ENCODE results near the gene PHLDA2. TPM values are rescaled to one million over a fixed set of nuclear protein-coding genes. Genes with fewer than 3 reads are reported as not detected.

Gene PHLDA2
- total and polyA plus RNA-seq, 2 experiments from 2014 or later: 11.7 to 66.0 TPM

DNA sequence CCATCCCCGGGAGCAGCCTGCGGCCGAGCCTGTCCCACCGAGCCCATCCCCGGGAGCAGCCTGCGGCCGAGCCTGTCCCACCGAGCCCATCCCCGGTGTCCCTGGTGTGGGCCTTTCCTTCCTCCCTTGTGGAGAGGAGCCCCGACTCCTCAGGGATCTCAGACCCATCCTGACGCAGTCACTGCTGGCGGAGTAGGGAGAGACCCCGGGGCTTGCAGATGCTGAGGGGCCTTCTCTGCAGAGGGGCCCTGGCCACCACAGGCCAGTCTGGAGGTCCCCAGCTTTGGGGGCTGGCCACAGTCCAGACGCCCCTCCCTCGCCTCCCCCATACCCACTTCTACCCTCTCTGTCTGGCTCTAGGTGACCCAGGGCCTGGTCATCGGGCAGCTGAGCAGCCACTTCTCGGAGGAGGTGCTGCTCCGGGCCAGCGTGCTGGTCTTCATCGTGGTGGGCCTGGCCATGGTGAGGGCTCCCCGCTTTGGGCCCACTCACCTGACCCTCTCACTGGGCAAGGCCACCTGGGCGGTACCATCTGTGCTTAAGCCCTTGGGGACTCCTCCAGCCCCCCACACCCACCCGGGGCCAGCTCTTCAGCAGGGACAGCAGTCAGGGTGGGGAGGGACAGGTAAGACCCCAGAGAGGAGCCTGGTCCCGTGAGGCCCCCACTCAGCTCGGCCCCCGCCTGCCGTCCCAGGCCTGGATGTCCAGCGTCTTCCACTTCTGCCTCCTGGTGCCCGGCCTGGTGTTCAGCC is 7.3 kb downstream of the PHLDA2 start:
- H3K4me1 ChIP-seq (ENCODE audit: insufficient read depth): no peaks in the 10 kb centered on the region
- H3K4me2 ChIP-seq (ENCODE audit: unreplicated experiment): no peak overlapping the region
- no peaks in the 10 kb centered on the region for H3K9me3 ChIP-seq (ENCODE audit: low read depth)
- no peak overlapping the region for H2AFZ ChIP-seq
- WGBS, 2 experiments (ENCODE audit: low coverage in 1 of 2, low lambda C conversion rate in 2 of 2, missing lambda C conversion rate in 2 of 2): 84 to 85% methylated on average over 22 to 25 of the region's 29 CpGs
- no peaks in the 10 kb centered on the region for H3K36me3 ChIP-seq (ENCODE audit: low read depth)
- no peaks in the 10 kb centered on the region for H4K20me1 ChIP-seq (ENCODE audit: insufficient read depth)
- no peak for DNase-seq
- H3K27ac ChIP-seq: no peak overlapping the region
- in situ Hi-C loops (cut with MboI): no loop called here
- no peaks in the 10 kb centered on the region for H3K27me3 ChIP-seq (replicated peaks; ENCODE audit: insufficient read depth)
- no peak overlapping the region for H3K4me3 ChIP-seq
- no peaks in the 10 kb centered on the region for H3K79me2 ChIP-seq (ENCODE audit: insufficient read depth)
- no peaks in the 10 kb centered on the region for H3F3A ChIP-seq (ENCODE audit: insufficient read depth)
- H3K9ac ChIP-seq: no peak overlapping the region
- no peak for TF ChIP-seq EZH2phosphoT487 (IDR thresholded peaks at IDR 0.05; ENCODE audit: insufficient read depth, low read depth)
- TF ChIP-seq EZH2 (IDR thresholded peaks at IDR 0.05; ENCODE audit: insufficient read depth, poor library complexity, severe bottlenecking): no peak
- H3K9me2 ChIP-seq (ENCODE audit: insufficient read depth): no peaks in the 10 kb centered on the region

- H3K9me2 ChIP-seq (ENCODE audit: insufficient read depth): no peaks in the 10 kb centered on the region
- no peaks in the 10 kb centered on the region for H3K79me2 ChIP-seq (ENCODE audit: insufficient read depth)
- H3K4me1 ChIP-seq (ENCODE audit: insufficient read depth): no peaks in the 10 kb centered on the region
- no peak overlapping the region for H3K9ac ChIP-seq
- 89 to 92% methylated on average over 7 to 12 of the region's 16 CpGs for WGBS, 2 experiments (ENCODE audit: low coverage in 1 of 2, low lambda C conversion rate in 2 of 2, missing lambda C conversion rate in 2 of 2)
- no peaks in the 10 kb centered on the region for H3F3A ChIP-seq (ENCODE audit: insufficient read depth)
- H4K20me1 ChIP-seq (ENCODE audit: insufficient read depth): no peaks in the 10 kb centered on the region
- no peak overlapping the region for H3K4me2 ChIP-seq (ENCODE audit: unreplicated experiment)
- H3K9me3 ChIP-seq (ENCODE audit: low read depth): no peaks in the 10 kb centered on the region
- H2AFZ ChIP-seq: no peak overlapping the region
- no peak for DNase-seq
- no peaks in the 10 kb centered on the region for H3K27me3 ChIP-seq (replicated peaks; ENCODE audit: insufficient read depth)
- no peaks in the 10 kb centered on the region for H3K36me3 ChIP-seq (ENCODE audit: low read depth)
- no peak overlapping the region for H3K27ac ChIP-seq
- TF ChIP-seq EZH2 (IDR thresholded peaks at IDR 0.05; ENCODE audit: insufficient read depth, poor library complexity, severe bottlenecking) (no peak), EZH2phosphoT487 (IDR thresholded peaks at IDR 0.05; ENCODE audit: insufficient read depth, low read depth) (no peak)
- in situ Hi-C loops (cut with MboI): no loop called here
- no peak overlapping the region for H3K4me3 ChIP-seq
Observed at GRCh38 chr11:2921261-2921660, 8.0 kb downstream of the PHLDA2 start.

DNA sequence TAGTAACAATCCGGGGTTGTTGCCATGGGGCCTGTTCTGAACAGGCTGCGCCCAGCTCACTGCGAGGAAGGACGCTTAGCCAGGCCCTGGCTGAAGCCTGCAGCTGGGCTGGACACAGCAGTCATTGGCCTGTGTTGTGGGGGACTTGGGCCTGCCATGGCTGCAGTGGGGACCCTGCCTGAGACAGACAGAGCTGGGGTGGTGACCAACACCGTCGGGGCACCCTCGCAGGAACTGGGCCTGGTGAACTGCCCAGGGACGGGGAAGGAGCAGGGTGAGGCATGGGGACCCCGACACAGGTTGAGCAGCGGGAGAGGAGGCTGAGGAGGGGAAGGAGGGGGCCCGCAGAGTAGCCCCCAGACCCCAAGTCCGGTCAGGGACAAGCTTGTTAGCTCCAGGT is 8.9 kb downstream of the PHLDA2 start:
- H3F3A ChIP-seq (ENCODE audit: insufficient read depth): no peaks in the 10 kb centered on the region
- no peak overlapping the region for H2AFZ ChIP-seq
- H3K4me2 ChIP-seq (ENCODE audit: unreplicated experiment): no peak overlapping the region
- no peaks in the 10 kb centered on the region for H3K36me3 ChIP-seq (ENCODE audit: low read depth)
- H3K9me3 ChIP-seq (ENCODE audit: low read depth): no peaks in the 10 kb centered on the region
- no peak for DNase-seq
- 94% methylated on average over 12 of the region's 12 CpGs for WGBS, 2 experiments (ENCODE audit: low coverage in 1 of 2, low lambda C conversion rate in 2 of 2, missing lambda C conversion rate in 2 of 2)
- H3K9me2 ChIP-seq (ENCODE audit: insufficient read depth): no peaks in the 10 kb centered on the region
- no peaks in the 10 kb centered on the region for H3K4me1 ChIP-seq (ENCODE audit: insufficient read depth)
- no peaks in the 10 kb centered on the region for H3K79me2 ChIP-seq (ENCODE audit: insufficient read depth)
- H3K27ac ChIP-seq: no peak overlapping the region
- H3K27me3 ChIP-seq (replicated peaks; ENCODE audit: insufficient read depth): no peaks in the 10 kb centered on the region
- in situ Hi-C loops (cut with MboI): no loop called here
- no peaks in the 10 kb centered on the region for H4K20me1 ChIP-seq (ENCODE audit: insufficient read depth)
- H3K9ac ChIP-seq: no peak overlapping the region
- TF ChIP-seq EZH2phosphoT487 (IDR thresholded peaks at IDR 0.05; ENCODE audit: insufficient read depth, low read depth): no peak
- no peak for TF ChIP-seq EZH2 (IDR thresholded peaks at IDR 0.05; ENCODE audit: insufficient read depth, poor library complexity, severe bottlenecking)
- H3K4me3 ChIP-seq: no peak overlapping the region

DNA sequence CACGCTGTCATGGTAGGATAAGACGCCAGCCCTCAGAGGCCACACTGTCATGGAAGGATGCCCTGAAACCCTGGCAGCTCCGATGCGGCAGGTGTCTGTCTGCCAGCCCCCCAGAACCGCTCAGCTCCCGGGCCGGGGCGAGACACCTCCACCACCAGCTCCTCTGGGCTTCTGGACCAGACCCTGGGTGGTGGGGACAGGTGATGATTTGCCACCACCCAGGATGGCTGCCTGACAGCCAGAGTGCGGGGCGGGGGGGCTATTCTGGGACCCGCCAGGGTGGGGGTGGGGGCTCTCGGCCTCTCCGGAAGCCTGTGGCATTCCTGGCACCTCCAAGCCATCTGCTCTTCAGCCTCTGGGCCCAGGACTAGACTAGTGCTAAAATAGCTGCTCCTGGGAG is 9.4 kb downstream of the PHLDA2 start:
- no peak for DNase-seq
- Histone ChIP-seq H3F3A (ENCODE audit: insufficient read depth) (no peaks in the 10 kb centered on the region), H3K27ac (no peak overlapping the region), H3K79me2 (ENCODE audit: insufficient read depth) (no peaks in the 10 kb centered on the region), H3K4me2 (ENCODE audit: unreplicated experiment) (no peak overlapping the region), H3K4me3 (no peak overlapping the region), H3K9ac (no peak overlapping the region), H3K4me1 (ENCODE audit: insufficient read depth) (no peaks in the 10 kb centered on the region), H3K27me3 (replicated peaks; ENCODE audit: insufficient read depth) (no peaks in the 10 kb centered on the region), H4K20me1 (ENCODE audit: insufficient read depth) (no peaks in the 10 kb centered on the region), H3K9me3 (ENCODE audit: low read depth) (no peaks in the 10 kb centered on the region), H3K9me2 (ENCODE audit: insufficient read depth) (no peaks in the 10 kb centered on the region), H3K36me3 (ENCODE audit: low read depth) (no peaks in the 10 kb centered on the region), H2AFZ (no peak overlapping the region)
- in situ Hi-C loops (cut with MboI): no loop called here
- WGBS, 2 experiments (ENCODE audit: low coverage in 1 of 2, low lambda C conversion rate in 2 of 2, missing lambda C conversion rate in 2 of 2): 73 to 84% methylated on average over 10 to 13 of the region's 13 CpGs
- TF ChIP-seq EZH2 (IDR thresholded peaks at IDR 0.05; ENCODE audit: insufficient read depth, poor library complexity, severe bottlenecking): no peak
- no peak for TF ChIP-seq EZH2phosphoT487 (IDR thresholded peaks at IDR 0.05; ENCODE audit: insufficient read depth, low read depth)
